ENCODE results near the gene DCN.

- TF ChIP-seq CTCF (IDR thresholded peaks at IDR 0.05; ENCODE audit: low read depth, low read length) (no peak), EZH2phosphoT487 (IDR thresholded peaks at IDR 0.05; ENCODE audit: low read depth) (no peak)
These were observed 21.8 kb upstream of the DCN start for GRCh38 chr12:91204421-91204820.
